HepG2 (cell line): ENCODE measurements around the gene ANKRD52. TPM values are rescaled to one million over a fixed set of nuclear protein-coding genes. Genes with fewer than 3 reads are reported as not detected.

Experiments used
- ATAC-seq: fragments of 200-7000 bp; cut with Tn5 transposase; 3 replicates; pipeline ENCODE4 v1.9.1; 2020; ENCODE audit warnings: mild to moderate bottlenecking, moderate library complexity
- BruUV-seq: library from RNA; stranded (reverse); fragments of 400-500 nt; replicated peaks from 2 replicates; lab custom pipeline; 2021; lab: Mats Ljungman, UMichigan
- CTCF ChIA-PET: fragments of 300-600 bp; formaldehyde crosslinking; extraction: SDS; loops from one replicate; lab custom pipeline; 2021; ENCODE audit warnings: low total read pairs, inconsistent platforms, low intra/inter-chr PET ratio; lab: Yijun Ruan, JAX
- POLR2A ChIA-PET: fragments of 350-600 bp; sonication (Branson Sonifier 250); formaldehyde crosslinking; loops from one replicate; lab custom pipeline; 2020; ENCODE audit warnings: antibody characterized with exemption, inconsistent platforms; lab: Yijun Ruan, JAX
- DNase-seq: peaks from one replicate; pipeline ENCODE4 v3.0.0-alpha.2; 2015; ENCODE audit warnings: low spot score
- FAIRE-seq: peaks from 3 replicates; lab custom pipeline; 2011; peaks lifted over from hg19 to GRCh38; lab: Jason Lieb, UNC
- H2AFZ ChIP-seq: one replicate; pipeline ENCODE4 v1.6.1; 2011; ENCODE audit warnings: low read length, inconsistent platforms
- H3K27ac ChIP-seq: fragments of 300-600 bp; 3 replicates; pipeline ENCODE4 v1.8.0; 2011; ENCODE audit warnings: mixed run types, mild to moderate bottlenecking, mixed read lengths, low read length, inconsistent platforms; ENCODE audit not compliant: insufficient read depth; ENCODE audit errors: extremely low read length
- H3K27me3 ChIP-seq, 2 experiments: fragments of 200-600 bp in 1 of 2; 2 replicates in 1 of 2; 3 replicates in 1 of 2; pipeline versions ENCODE4 v1.6.0 to v1.8.0; 2011; ENCODE audit warnings: low read length in 2 of 2, mild to moderate bottlenecking in 2 of 2, moderate library complexity in 2 of 2, inconsistent platforms in 1 of 2; ENCODE audit not compliant: insufficient read depth in 2 of 2, control insufficient read depth in 1 of 2
- H3K36me3 ChIP-seq, 2 experiments: fragments of 200-600 bp in 1 of 2; replicated peaks in 1 of 2; 2 replicates in 1 of 2; 3 replicates in 1 of 2; pipeline versions ENCODE4 v1.5.1 to v1.8.0; 2011; ENCODE audit warnings: low read length in 2 of 2, inconsistent platforms in 1 of 2; ENCODE audit not compliant: insufficient read depth in 2 of 2, control insufficient read depth in 1 of 2
- H3K4me1 ChIP-seq: 2 replicates; pipeline ENCODE4 v1.5.1; 2012; ENCODE audit warnings: low read length, inconsistent platforms; ENCODE audit not compliant: insufficient read depth
- H3K4me2 ChIP-seq: 2 replicates; pipeline ENCODE4 v1.6.0; 2011; ENCODE audit warnings: low read depth, low read length, inconsistent platforms
- H3K4me3 ChIP-seq, 3 experiments: fragments of 200-600 bp in 1 of 3; sonication (generic), shearing (Covaris generic) in 1 of 3; replicated peaks in 1 of 3; 2 replicates each; pipeline ENCODE4 v1.5.1; 2011 to 2016; ENCODE audit warnings: low read length in 3 of 3, inconsistent platforms in 2 of 3, low read depth in 2 of 3, mild to moderate bottlenecking in 2 of 3, control low read depth in 1 of 3, mixed read lengths in 1 of 3; ENCODE audit not compliant: insufficient read depth in 1 of 3
- H3K79me2 ChIP-seq: one replicate; pipeline ENCODE4 v1.6.1; 2011; ENCODE audit warnings: low read length, inconsistent platforms; ENCODE audit not compliant: insufficient read depth
- H3K9ac ChIP-seq: 2 replicates; pipeline ENCODE4 v1.6.0; 2011; ENCODE audit warnings: mild to moderate bottlenecking, low read depth, low read length, inconsistent platforms; ENCODE audit not compliant: insufficient read depth
- H3K9me3 ChIP-seq: 2 replicates; pipeline ENCODE4 v1.5.1; 2012; ENCODE audit warnings: mild to moderate bottlenecking, low read length
- H4K20me1 ChIP-seq: 2 replicates; pipeline ENCODE4 v1.6.0; 2011; ENCODE audit warnings: inconsistent platforms, mild to moderate bottlenecking, low read length, moderate library complexity; ENCODE audit not compliant: insufficient read depth
- ETV6 ChIP-seq: sonication (generic); formaldehyde crosslinking; conservative IDR thresholded peaks from 2 replicates; pipeline ENCODE4 v1.4.0; 2020; ENCODE audit warnings: missing genetic modification reagents
- HNF4A ChIP-seq: sonication (generic); formaldehyde crosslinking; IDR thresholded peaks from 2 replicates; pipeline ENCODE4 v1.4.0; 2020; ENCODE audit warnings: missing genetic modification reagents
- KLF6 ChIP-seq: IDR thresholded peaks from 2 replicates; pipeline ENCODE4 v1.8.0; 2016; ENCODE audit warnings: missing biosample characterization, missing genetic modification reagents
- MIXL1 ChIP-seq: IDR thresholded peaks from 2 replicates; pipeline ENCODE4 v1.6.1; 2016
- MXD1 ChIP-seq: sonication (generic); formaldehyde crosslinking; IDR thresholded peaks from 2 replicates; pipeline ENCODE4 v1.4.0; 2020; ENCODE audit warnings: mild to moderate bottlenecking, missing genetic modification reagents
- SOX13 ChIP-seq, 3 experiments: fragments of 450-650 bp in 1 of 3; sonication (generic) in 1 of 3; formaldehyde crosslinking in 1 of 3; IDR thresholded peaks in 2 of 3; conservative IDR thresholded peaks in 1 of 3; 2 replicates each; pipeline versions ENCODE4 v1.5.0 to v1.6.1; 2016 to 2020; ENCODE audit warnings: antibody characterized with exemption in 1 of 3, mild to moderate bottlenecking in 1 of 3, missing compliant biosample characterization in 1 of 3, missing genetic modification reagents in 1 of 3, moderate library complexity in 1 of 3
- ZBTB8A ChIP-seq: sonication (generic); formaldehyde crosslinking; IDR thresholded peaks from 2 replicates; pipeline ENCODE4 v1.4.0; 2020; ENCODE audit warnings: mild to moderate bottlenecking, low read depth, missing genetic modification reagents, borderline replicate concordance
- ZNF12 ChIP-seq: sonication (generic); formaldehyde crosslinking; IDR thresholded peaks from 2 replicates; pipeline ENCODE4 v1.5.0; 2020; ENCODE audit warnings: missing genetic modification reagents
- ZNF160 ChIP-seq: sonication (generic); formaldehyde crosslinking; IDR thresholded peaks from 2 replicates; pipeline ENCODE4 v1.8.0; 2022; ENCODE audit warnings: mild to moderate bottlenecking, inconsistent platforms, missing genetic modification reagents
- ZNF501 ChIP-seq: sonication (generic); formaldehyde crosslinking; IDR thresholded peaks from 2 replicates; pipeline ENCODE4 v1.5.1; 2020; ENCODE audit warnings: mild to moderate bottlenecking, moderate library complexity, missing genetic modification reagents
- WGBS: methylation state at CpG from one replicate; pipeline ENCODE4 v1.1.6; 2017; ENCODE audit warnings: low lambda C conversion rate; 5-methylcytosine and 5-hydroxymethylcytosine counted together
- in situ Hi-C: cut with HindIII; loops from 2 replicates; pipeline ENCODE4 v1.10.0; 2017; ENCODE audit warnings: low pct_unique_long_range_greater_than_20kb; ENCODE audit not compliant: extremely low pct_ligation_motif_present
- intact Hi-C: fragments of 100-400 bp; cut with micrococcal nuclease; formaldehyde crosslinking; loops from one replicate; pipeline ENCODE4 v1.10.0; 2022; ENCODE audit not compliant: unreplicated experiment
- polyA plus RNA-seq, 8 experiments: library from polyadenylated mRNA; depleted of rRNA in 3 of 8; stranded (reverse) in 7 of 8; unstranded in 1 of 8; fragments of >200 nt; fragmentation: Illumina TruSeq in 4 of 8; extraction: Trizol in 4 of 8; gene quantifications; 2 replicates each; pipeline versions ENCODE4 v1.2.1 to v1.2.3, GENCODE V29; 2011 to 2016; ENCODE audit warnings: low read depth in 4 of 8, missing spikeins in 1 of 8, mixed read lengths in 1 of 8; ENCODE audit not compliant: insufficient read depth in 1 of 8
- total RNA-seq, 5 experiments: library from RNA; depleted of rRNA; stranded (reverse); fragments of >200 nt; fragmentation: Illumina TruSeq; extraction: Trizol; gene quantifications; 2 replicates each; pipeline ENCODE4 v1.2.3, GENCODE V29; 2016; ENCODE audit warnings: low read depth in 1 of 5

ANKRD52 gene
- total and polyA plus RNA-seq, 2 of the 13 experiments (the other 11 are each of a cell fraction or from before 2014, with no cell fraction given): 7.8 to 9.2 TPM

- peaks cover 25 to 64% of the 10 kb centered on the region in 2 experiments for H3K36me3 ChIP-seq
- ChIA-PET CTCF (interaction anchor here (0.8 kb wide), 1 partner anchor 15 kb away, joined by 4 read pairs; no protein-coding TSS in a partner anchor), POLR2A (interaction anchor here (1.9 to 3.6 kb wide), 2 partner anchors 14 to 23 kb away, joined by 8 to 34 read pairs; partner anchors contain the start of gene RNF41)
- H3K27ac ChIP-seq: no peak overlapping the region
- H4K20me1 ChIP-seq: no peaks in the 10 kb centered on the region
- H3K4me3 ChIP-seq: no peak overlapping the region
- FAIRE-seq: no peak
- no peaks in the 10 kb centered on the region for H3K79me2 ChIP-seq
- TF ChIP-seq ETV6 (no peak), KLF6 (no peak), ZNF12 (no peak), MXD1 (CRISPR knock-in tag) (no peak), SOX13 (IDR thresholded peaks at IDR 0.05) (no peak), SOX13 (CRISPR knock-in tag; conservative IDR thresholded peaks at IDR 0.05 in 1 of 2, IDR thresholded peaks at IDR 0.05 in 1 of 2) (no peak), ZNF160 (no peak), ZBTB8A (CRISPR knock-in tag) (no peak), ZNF501 (CRISPR knock-in tag) (no peak), MIXL1 (CRISPR knock-in tag) (no peak), HNF4A (CRISPR knock-in tag) (no peak)
- BruUV-seq: no TSS peak
- ATAC-seq: no peak
- no peaks in the 10 kb centered on the region for H3K9me3 ChIP-seq
- DNase-seq: no peak
- H3K4me2 ChIP-seq: no peak overlapping the region
- H2AFZ ChIP-seq: no peak overlapping the region
- H3K4me1 ChIP-seq: no peaks in the 10 kb centered on the region
- 100% methylated on average over 5 of the region's 6 CpGs for WGBS
- no peak overlapping the region for H3K9ac ChIP-seq
- H3K27me3 ChIP-seq: no peaks in the 10 kb centered on the region
- intact Hi-C loops (no loop called here), in situ Hi-C loops (no loop called here)
Observed at GRCh38 chr12:56208006-56208405, 50.2 kb downstream of the ANKRD52 start.
